ENCODE results near the gene IFT122. TPM values are rescaled to one million over a fixed set of nuclear protein-coding genes. Genes with fewer than 3 reads are reported as not detected.

The IFT122 gene
- total RNA-seq, 1 donor from 2014 or later: 51.1 TPM

GRCh38 chr3:129418041-129418973, 21.7 kb upstream of the IFT122 start:
- intact Hi-C loops (cut with DNase I): no loop called here
- peak in 1 of 2 donors; percentile 45 for DNase-seq (ENCODE audit: low spot score in 2 of 2)
- TF ChIP-seq, protein P1, sequence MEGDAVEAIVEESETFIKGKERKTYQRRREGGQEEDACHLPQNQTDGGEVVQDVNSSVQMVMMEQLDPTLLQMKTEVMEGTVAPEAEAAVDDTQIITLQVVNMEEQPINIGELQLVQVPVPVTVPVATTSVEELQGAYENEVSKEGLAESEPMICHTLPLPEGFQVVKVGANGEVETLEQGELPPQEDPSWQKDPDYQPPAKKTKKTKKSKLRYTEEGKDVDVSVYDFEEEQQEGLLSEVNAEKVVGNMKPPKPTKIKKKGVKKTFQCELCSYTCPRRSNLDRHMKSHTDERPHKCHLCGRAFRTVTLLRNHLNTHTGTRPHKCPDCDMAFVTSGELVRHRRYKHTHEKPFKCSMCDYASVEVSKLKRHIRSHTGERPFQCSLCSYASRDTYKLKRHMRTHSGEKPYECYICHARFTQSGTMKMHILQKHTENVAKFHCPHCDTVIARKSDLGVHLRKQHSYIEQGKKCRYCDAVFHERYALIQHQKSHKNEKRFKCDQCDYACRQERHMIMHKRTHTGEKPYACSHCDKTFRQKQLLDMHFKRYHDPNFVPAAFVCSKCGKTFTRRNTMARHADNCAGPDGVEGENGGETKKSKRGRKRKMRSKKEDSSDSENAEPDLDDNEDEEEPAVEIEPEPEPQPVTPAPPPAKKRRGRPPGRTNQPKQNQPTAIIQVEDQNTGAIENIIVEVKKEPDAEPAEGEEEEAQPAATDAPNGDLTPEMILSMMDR (IDR thresholded peaks at IDR 0.05): no peak
- H3K4me3 ChIP-seq: no peak overlapping the region
- H3K4me1 ChIP-seq: no peaks in the 10 kb centered on the region
- no peaks in the 10 kb centered on the region for H3K9me3 ChIP-seq
- no peaks in the 10 kb centered on the region for H3K27me3 ChIP-seq
- H3K27ac ChIP-seq: no peak overlapping the region
- no peaks in the 10 kb centered on the region for H3K36me3 ChIP-seq

DNA sequence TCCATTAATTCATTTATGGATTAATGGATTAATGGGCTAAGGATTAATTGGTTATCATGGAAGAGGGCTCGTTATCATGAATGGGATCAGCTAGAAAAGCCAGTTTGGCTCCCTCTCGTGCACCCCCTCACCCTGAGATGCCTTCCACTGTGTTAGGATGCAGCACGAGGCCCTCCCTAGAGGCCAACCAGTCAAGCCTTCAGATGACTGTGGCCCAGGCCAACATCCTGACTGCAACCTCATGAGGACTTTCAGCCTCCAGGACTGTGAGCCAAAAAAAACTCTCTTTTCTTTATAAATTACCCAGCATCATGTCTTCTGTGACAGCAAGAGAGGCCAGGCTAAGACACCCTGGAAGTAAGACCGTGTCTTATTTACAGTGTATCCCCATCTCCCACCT, 20.5 kb upstream of the IFT122 start:
- intact Hi-C loops (cut with DNase I): no loop called here
- peak in 1 of 2 donors; percentile 39 for DNase-seq (ENCODE audit: low spot score in 2 of 2)

DNA sequence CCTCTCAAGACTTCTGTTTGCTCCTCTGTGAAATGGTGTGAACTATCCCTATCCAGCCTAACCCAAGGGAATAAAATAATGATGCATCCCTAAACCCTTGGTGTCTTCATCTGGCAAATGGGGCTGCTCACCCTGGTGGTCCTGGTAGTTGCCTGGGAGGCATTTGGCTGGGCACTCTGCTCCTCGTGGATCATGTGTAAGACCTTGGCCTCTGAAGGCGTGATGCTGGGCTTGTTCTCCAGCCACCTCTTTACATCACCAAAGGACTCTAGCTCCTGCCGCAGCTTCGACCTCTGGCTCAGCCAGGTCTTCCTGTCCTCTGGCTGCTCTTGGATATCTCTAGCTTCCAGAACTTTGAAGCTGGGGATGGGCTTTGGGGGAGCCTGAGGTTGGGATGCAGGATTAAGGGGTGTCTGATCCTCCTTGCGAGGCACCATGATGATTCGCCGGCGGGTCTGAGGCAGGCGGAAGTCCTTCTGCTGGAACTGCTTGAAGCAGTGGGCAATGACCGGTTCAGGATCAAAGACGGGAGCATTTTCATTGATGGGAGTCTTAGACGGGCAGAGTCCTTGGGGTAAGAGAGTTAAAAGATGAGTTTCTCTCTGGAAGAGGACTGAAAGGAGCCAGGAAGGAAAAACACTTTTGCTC, 18.7 kb upstream of the IFT122 start:
- intact Hi-C loops (cut with DNase I): no loop called here
- Histone ChIP-seq H3K27ac (no peak overlapping the region), H3K27me3 (no peaks in the 10 kb centered on the region), H3K4me3 (no peak overlapping the region), H3K9me3 (no peaks in the 10 kb centered on the region), H3K36me3 (no peaks in the 10 kb centered on the region), H3K4me1 (no peaks in the 10 kb centered on the region)
- DNase-seq (ENCODE audit: low spot score in 2 of 2): peak in 1 of 2 donors; percentile 31
- TF ChIP-seq, protein P1 (IDR thresholded peaks at IDR 0.05): no peak

More for the DNA sequence above, 20.5 kb upstream of the IFT122 start:
- no peaks in the 10 kb centered on the region for H3K27me3 ChIP-seq
- no peaks in the 10 kb centered on the region for H3K9me3 ChIP-seq
- H3K4me3 ChIP-seq: no peak overlapping the region
- H3K36me3 ChIP-seq: no peaks in the 10 kb centered on the region
- H3K27ac ChIP-seq: no peak overlapping the region
- TF ChIP-seq, protein P1 (IDR thresholded peaks at IDR 0.05): no peak
- no peaks in the 10 kb centered on the region for H3K4me1 ChIP-seq

GRCh38 chr3:129421988-129422745, 17.9 kb upstream of the IFT122 start:
- Histone ChIP-seq H3K27me3 (no peaks in the 10 kb centered on the region), H3K9me3 (no peaks in the 10 kb centered on the region), H3K36me3 (no peaks in the 10 kb centered on the region), H3K4me3 (no peak overlapping the region), H3K4me1 (no peaks in the 10 kb centered on the region), H3K27ac (no peak overlapping the region)
- DNase-seq (ENCODE audit: low spot score in 2 of 2): peak in 1 of 2 donors; percentile 22
- intact Hi-C loops (cut with DNase I): no loop called here
- TF ChIP-seq, protein P1 (IDR thresholded peaks at IDR 0.05): no peak

GRCh38 chr3:129422897-129423296, 17.1 kb upstream of the IFT122 start:
- no peak overlapping the region for H3K27ac ChIP-seq
- DNase-seq (ENCODE audit: low spot score in 2 of 2): peak in 1 of 2 donors; percentile 8
- intact Hi-C loops (cut with DNase I): no loop called here
- H3K36me3 ChIP-seq: no peaks in the 10 kb centered on the region
- H3K4me3 ChIP-seq: no peak overlapping the region
- H3K9me3 ChIP-seq: no peaks in the 10 kb centered on the region
- TF ChIP-seq, protein P1 (IDR thresholded peaks at IDR 0.05): no peak
- no peaks in the 10 kb centered on the region for H3K27me3 ChIP-seq
- H3K4me1 ChIP-seq: peaks cover 0 to 3% of the 10 kb centered on the region in 2 donors

All from ascending aorta (tissue), 2 donors.